Measurements from ENCODE around the gene TTC39B.

The TTC39B gene

GRCh38 chr9:15306757-15307522 lies at the start of gene TTC39B:
TSS of gene TTC39B (minus strand) at chr9:15307216. CDS start at chr9:15307125, 91 bp downstream.
- TF ChIP-seq GATA3 (IDR thresholded peaks at IDR 0.05; ENCODE audit: low read depth, low read length) (no peak), GATA2 (IDR thresholded peaks at IDR 0.05; ENCODE audit: low read depth, low read length) (peak; percentile 14; the same call in 1 of the 2 replicates)

- no peak for TF ChIP-seq GATA2 (IDR thresholded peaks at IDR 0.05; ENCODE audit: low read depth, low read length)
- no peak for TF ChIP-seq GATA3 (IDR thresholded peaks at IDR 0.05; ENCODE audit: low read depth, low read length)
Observed at GRCh38 chr9:15355669-15356068, 48.7 kb upstream of the TTC39B start.

GRCh38 chr9:15354713-15355112 lies 47.7 kb upstream of the TTC39B start:
- no peak for TF ChIP-seq GATA3 (IDR thresholded peaks at IDR 0.05; ENCODE audit: low read depth, low read length)
- no peak for TF ChIP-seq GATA2 (IDR thresholded peaks at IDR 0.05; ENCODE audit: low read depth, low read length)

GRCh38 chr9:15353892-15354291 lies 46.9 kb upstream of the TTC39B start:
- TF ChIP-seq GATA2 (IDR thresholded peaks at IDR 0.05; ENCODE audit: low read depth, low read length), result no peak
- no peak for TF ChIP-seq GATA3 (IDR thresholded peaks at IDR 0.05; ENCODE audit: low read depth, low read length)

GRCh38 chr9:15352306-15352705 lies 45.3 kb upstream of the TTC39B start:
- TF ChIP-seq GATA2 (IDR thresholded peaks at IDR 0.05; ENCODE audit: low read depth, low read length), result no peak
- no peak for TF ChIP-seq GATA3 (IDR thresholded peaks at IDR 0.05; ENCODE audit: low read depth, low read length)

- no peak for TF ChIP-seq GATA3 (IDR thresholded peaks at IDR 0.05; ENCODE audit: low read depth, low read length)
- TF ChIP-seq GATA2 (IDR thresholded peaks at IDR 0.05; ENCODE audit: low read depth, low read length), result no peak
Observed at GRCh38 chr9:15349892-15350761, 43.1 kb upstream of the TTC39B start.

GRCh38 chr9:15346837-15347236 lies 39.8 kb upstream of the TTC39B start:
- TF ChIP-seq GATA2 (IDR thresholded peaks at IDR 0.05; ENCODE audit: low read depth, low read length), result no peak
- TF ChIP-seq GATA3 (IDR thresholded peaks at IDR 0.05; ENCODE audit: low read depth, low read length), result no peak

GRCh38 chr9:15344191-15344590 lies 37.2 kb upstream of the TTC39B start:
- TF ChIP-seq GATA2 (IDR thresholded peaks at IDR 0.05; ENCODE audit: low read depth, low read length), result no peak
- no peak for TF ChIP-seq GATA3 (IDR thresholded peaks at IDR 0.05; ENCODE audit: low read depth, low read length)

GRCh38 chr9:15333376-15333881 lies 26.4 kb upstream of the TTC39B start:
- TF ChIP-seq GATA3 (IDR thresholded peaks at IDR 0.05; ENCODE audit: low read depth, low read length), result no peak
- TF ChIP-seq GATA2 (IDR thresholded peaks at IDR 0.05; ENCODE audit: low read depth, low read length), result no peak

- TF ChIP-seq GATA3 (IDR thresholded peaks at IDR 0.05; ENCODE audit: low read depth, low read length) (no peak), GATA2 (IDR thresholded peaks at IDR 0.05; ENCODE audit: low read depth, low read length) (no peak)
Observed at GRCh38 chr9:15332939-15333338, 25.9 kb upstream of the TTC39B start.

GRCh38 chr9:15329539-15330109 lies 22.6 kb upstream of the TTC39B start:
- TF ChIP-seq GATA2 (IDR thresholded peaks at IDR 0.05; ENCODE audit: low read depth, low read length) (no peak), GATA3 (IDR thresholded peaks at IDR 0.05; ENCODE audit: low read depth, low read length) (no peak)

GRCh38 chr9:15328946-15329345 lies 21.9 kb upstream of the TTC39B start:
- TF ChIP-seq GATA3 (IDR thresholded peaks at IDR 0.05; ENCODE audit: low read depth, low read length), result no peak

- TF ChIP-seq GATA3 (IDR thresholded peaks at IDR 0.05; ENCODE audit: low read depth, low read length), result no peak
- no peak for TF ChIP-seq GATA2 (IDR thresholded peaks at IDR 0.05; ENCODE audit: low read depth, low read length)
Observed at GRCh38 chr9:15317836-15318235, 10.8 kb upstream of the TTC39B start.

GRCh38 chr9:15311607-15312006 lies 4.6 kb upstream of the TTC39B start:
- TF ChIP-seq GATA2 (IDR thresholded peaks at IDR 0.05; ENCODE audit: low read depth, low read length) (no peak), GATA3 (IDR thresholded peaks at IDR 0.05; ENCODE audit: low read depth, low read length) (no peak)

All from SH-SY5Y (cell line).